ENCODE data around the gene PER2. TPM values are rescaled to one million over a fixed set of nuclear protein-coding genes. Genes with fewer than 3 reads are reported as not detected.

The PER2 gene
- total RNA-seq, 1 donor from 2014 or later = 11.7 TPM

DNA sequence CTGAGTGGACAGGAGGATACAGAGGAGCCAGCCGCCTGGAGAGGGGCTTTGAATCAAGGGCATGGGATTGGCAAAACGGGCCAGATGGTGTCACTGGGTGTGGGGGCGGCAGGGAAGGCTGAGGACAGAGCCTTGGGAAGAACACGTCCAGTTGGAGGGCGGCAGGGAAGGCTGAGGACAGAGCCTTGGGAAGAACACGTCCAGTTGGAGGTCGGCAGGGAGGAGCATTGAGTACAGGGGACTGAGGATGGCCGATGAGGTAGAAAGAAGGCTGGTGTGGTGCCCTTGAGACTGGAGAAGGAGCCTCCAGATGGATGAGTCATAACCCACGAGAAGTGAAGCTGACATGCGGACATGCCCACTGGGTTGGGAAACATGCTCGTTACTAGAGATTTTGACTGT is 53.1 kb downstream of the PER2 start:
- TF ChIP-seq, protein P1, sequence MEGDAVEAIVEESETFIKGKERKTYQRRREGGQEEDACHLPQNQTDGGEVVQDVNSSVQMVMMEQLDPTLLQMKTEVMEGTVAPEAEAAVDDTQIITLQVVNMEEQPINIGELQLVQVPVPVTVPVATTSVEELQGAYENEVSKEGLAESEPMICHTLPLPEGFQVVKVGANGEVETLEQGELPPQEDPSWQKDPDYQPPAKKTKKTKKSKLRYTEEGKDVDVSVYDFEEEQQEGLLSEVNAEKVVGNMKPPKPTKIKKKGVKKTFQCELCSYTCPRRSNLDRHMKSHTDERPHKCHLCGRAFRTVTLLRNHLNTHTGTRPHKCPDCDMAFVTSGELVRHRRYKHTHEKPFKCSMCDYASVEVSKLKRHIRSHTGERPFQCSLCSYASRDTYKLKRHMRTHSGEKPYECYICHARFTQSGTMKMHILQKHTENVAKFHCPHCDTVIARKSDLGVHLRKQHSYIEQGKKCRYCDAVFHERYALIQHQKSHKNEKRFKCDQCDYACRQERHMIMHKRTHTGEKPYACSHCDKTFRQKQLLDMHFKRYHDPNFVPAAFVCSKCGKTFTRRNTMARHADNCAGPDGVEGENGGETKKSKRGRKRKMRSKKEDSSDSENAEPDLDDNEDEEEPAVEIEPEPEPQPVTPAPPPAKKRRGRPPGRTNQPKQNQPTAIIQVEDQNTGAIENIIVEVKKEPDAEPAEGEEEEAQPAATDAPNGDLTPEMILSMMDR (IDR thresholded peaks at IDR 0.05; ENCODE audit: unreplicated experiment) = no peak
- no peak for DNase-seq (ENCODE audit: low spot score in 2 of 2, unreplicated experiment in 2 of 2)
- Mint-ChIP-seq H3K27ac (no peak overlapping the region), H3K36me3 (no peaks in the 10 kb centered on the region), H3K4me3 (peak overlapping the region; percentile 59), H3K4me1 (peaks cover 13% of the 10 kb centered on the region), H3K27me3 (ENCODE audit: low read depth) (peaks cover 47% of the 10 kb centered on the region), H3K9me3 (no peaks in the 10 kb centered on the region)

DNA sequence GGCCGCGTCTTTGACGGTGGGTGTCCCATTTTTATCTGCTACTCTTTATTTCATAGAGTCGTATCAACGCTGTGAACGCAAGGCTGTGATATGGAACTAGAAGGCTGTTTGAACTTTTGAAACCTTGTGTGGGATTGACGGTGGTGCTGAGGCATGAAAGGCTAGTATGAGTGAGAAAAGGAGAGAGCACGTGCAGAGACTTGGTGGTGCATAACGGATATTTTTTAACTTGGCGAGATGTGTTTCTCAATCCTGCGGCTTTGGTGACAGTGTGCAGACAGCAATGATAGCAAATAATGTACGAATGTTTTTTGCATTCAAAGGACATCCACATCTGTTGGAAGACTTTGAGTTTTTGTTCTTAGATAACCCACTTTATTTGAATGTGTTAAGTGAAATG is 54.8 kb downstream of the PER2 start:
- H3K27me3 Mint-ChIP-seq (ENCODE audit: low read depth) = peaks cover 45% of the 10 kb centered on the region
- TF ChIP-seq, protein P1 (IDR thresholded peaks at IDR 0.05; ENCODE audit: unreplicated experiment) = no peak
- DNase-seq (ENCODE audit: low spot score in 2 of 2, unreplicated experiment in 2 of 2) = no peak
- H3K4me3 Mint-ChIP-seq = peak overlapping the region; percentile 51
- no peaks in the 10 kb centered on the region for H3K9me3 Mint-ChIP-seq
- H3K36me3 Mint-ChIP-seq = no peaks in the 10 kb centered on the region
- H3K27ac Mint-ChIP-seq = no peak overlapping the region
- H3K4me1 Mint-ChIP-seq = peaks cover 21% of the 10 kb centered on the region

DNA sequence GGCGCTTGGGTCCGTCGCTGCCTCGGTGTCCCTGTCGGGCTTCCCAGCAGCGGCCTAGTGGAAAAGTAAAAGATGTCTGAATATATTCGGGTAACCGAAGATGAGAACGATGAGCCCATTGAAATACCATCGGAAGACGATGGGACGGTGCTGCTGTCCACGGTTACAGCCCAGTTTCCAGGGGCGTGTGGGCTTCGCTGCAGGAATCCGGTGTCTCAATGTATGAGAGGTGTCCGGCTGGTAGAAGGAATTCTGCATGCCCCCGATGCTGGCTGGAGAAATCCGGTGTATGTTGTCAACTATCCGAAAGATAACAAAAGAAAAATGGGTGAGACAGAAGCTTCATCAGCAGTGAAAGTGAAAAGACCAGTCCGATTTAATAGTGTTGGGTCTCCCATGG is 56.6 kb downstream of the PER2 start:
- H3K36me3 Mint-ChIP-seq = peaks cover under 1% of the 10 kb centered on the region
- H3K27ac Mint-ChIP-seq = no peak overlapping the region
- no peak for DNase-seq (ENCODE audit: low spot score in 2 of 2, unreplicated experiment in 2 of 2)
- peaks cover 27% of the 10 kb centered on the region for H3K27me3 Mint-ChIP-seq (ENCODE audit: low read depth)
- H3K4me3 Mint-ChIP-seq = peak overlapping the region; percentile 74
- H3K4me1 Mint-ChIP-seq = peaks cover 28% of the 10 kb centered on the region
- TF ChIP-seq, protein P1 (IDR thresholded peaks at IDR 0.05; ENCODE audit: unreplicated experiment) = no peak
- H3K9me3 Mint-ChIP-seq = no peaks in the 10 kb centered on the region

DNA sequence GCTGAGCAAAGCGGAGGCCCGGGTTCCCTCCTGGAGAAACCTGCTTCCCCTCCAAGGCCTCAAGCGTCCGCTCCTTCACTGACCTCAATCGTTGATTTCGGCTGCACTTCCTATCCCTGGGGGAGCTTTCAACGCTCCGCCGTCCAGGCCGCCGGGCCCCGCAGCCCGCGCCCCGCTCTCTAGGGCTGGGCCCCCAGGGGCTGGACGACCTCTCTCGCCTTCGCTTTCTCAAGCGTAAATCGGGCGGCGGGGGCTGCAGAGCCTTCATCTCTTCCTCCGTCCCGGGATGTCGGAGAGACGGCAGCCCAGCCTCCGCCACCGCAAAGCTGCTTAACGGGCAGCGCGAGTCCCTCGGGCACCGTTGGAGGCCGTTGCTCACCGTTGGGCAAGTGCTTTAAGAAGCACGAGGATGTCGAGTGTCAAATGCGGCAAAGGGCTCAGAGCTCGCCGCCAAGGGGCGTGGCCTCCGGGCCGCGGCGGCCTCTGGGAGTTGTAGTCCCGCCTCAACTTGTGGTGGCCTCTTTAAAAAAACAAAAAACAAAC is 57.1 kb downstream of the PER2 start:
- Mint-ChIP-seq H3K27me3 (ENCODE audit: low read depth) (peaks cover 23% of the 10 kb centered on the region), H3K36me3 (peaks cover 2% of the 10 kb centered on the region), H3K27ac (no peak overlapping the region), H3K4me1 (peaks cover 28% of the 10 kb centered on the region), H3K4me3 (peak overlapping the region; percentile 74), H3K9me3 (no peaks in the 10 kb centered on the region)
- TF ChIP-seq, protein P1 (IDR thresholded peaks at IDR 0.05; ENCODE audit: unreplicated experiment) = no peak
- DNase-seq (ENCODE audit: low spot score in 2 of 2, unreplicated experiment in 2 of 2) = peak in 1 of 2 experiments; percentile 63

DNA sequence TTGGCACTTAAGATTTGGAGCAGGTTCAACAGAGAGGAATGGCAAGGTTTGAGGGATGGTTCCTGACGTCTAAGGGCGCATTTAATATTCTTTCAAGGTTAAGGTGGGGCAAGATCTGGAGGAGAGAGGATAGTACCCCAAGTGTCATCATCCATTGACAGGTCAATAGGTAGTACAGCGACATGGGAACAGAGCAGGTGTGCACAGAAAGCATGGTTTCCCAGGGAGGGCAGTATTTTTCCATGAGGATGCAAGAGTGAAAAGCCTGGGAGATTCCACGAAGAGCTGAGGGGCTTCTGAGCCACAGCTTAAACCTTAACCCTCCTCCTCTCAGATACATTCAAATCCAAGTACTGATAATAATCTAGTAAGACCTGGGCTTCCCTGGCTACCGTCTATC is 57.7 kb downstream of the PER2 start:
- TF ChIP-seq, protein P1 (IDR thresholded peaks at IDR 0.05; ENCODE audit: unreplicated experiment) = no peak
- H3K4me1 Mint-ChIP-seq = peaks cover 28% of the 10 kb centered on the region
- H3K27me3 Mint-ChIP-seq (ENCODE audit: low read depth) = peaks cover 17% of the 10 kb centered on the region
- peaks cover 2% of the 10 kb centered on the region for H3K36me3 Mint-ChIP-seq
- no peaks in the 10 kb centered on the region for H3K9me3 Mint-ChIP-seq
- DNase-seq (ENCODE audit: low spot score in 2 of 2, unreplicated experiment in 2 of 2) = no peak
- no peak overlapping the region for H3K27ac Mint-ChIP-seq
- H3K4me3 Mint-ChIP-seq = peak overlapping the region; percentile 74

DNA sequence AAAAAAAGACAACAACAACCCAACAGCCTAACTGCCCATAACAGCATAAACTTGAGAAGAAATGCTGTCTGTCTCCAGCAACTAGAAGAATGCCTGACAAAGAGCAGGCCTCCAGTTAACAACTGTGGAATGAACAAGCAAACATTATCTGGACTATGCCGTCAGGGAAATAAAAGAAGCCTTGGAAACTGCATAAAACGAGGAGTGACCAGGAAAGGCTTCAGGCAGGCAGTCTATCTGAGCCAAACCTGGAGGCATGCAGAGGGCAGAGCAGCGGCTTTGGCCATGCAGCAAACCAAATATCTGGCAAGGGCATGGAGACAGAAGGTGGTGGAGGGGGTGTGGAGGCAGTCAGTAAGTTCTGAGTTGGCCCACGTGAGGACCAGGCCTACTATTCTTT is 59.7 kb downstream of the PER2 start:
- TF ChIP-seq, protein P1 (IDR thresholded peaks at IDR 0.05; ENCODE audit: unreplicated experiment) = no peak
- Mint-ChIP-seq H3K9me3 (no peaks in the 10 kb centered on the region), H3K27ac (peak overlapping the region; percentile 87), H3K4me3 (no peak overlapping the region), H3K27me3 (ENCODE audit: low read depth) (peaks cover 8% of the 10 kb centered on the region), H3K4me1 (peaks cover 28% of the 10 kb centered on the region), H3K36me3 (peaks cover 7% of the 10 kb centered on the region)
- DNase-seq (ENCODE audit: low spot score in 2 of 2, unreplicated experiment in 2 of 2) = no peak

Measured in mesothelial cell of epicardium (in vitro differentiated cells).